ENCODE measurements around the gene SH2D6.

Gene SH2D6

GRCh38 chr2:85418132-85419008, at the start of gene SH2D6 (continued):
- TF ChIP-seq KLF8 (tag by site-specific recombination; IDR thresholded peaks at IDR 0.05) (peak; percentile 96), ZSCAN5A (tag by site-specific recombination; IDR thresholded peaks at IDR 0.05) (peak; percentile 83; the same call in 1 of the 2 replicates), KLF17 (tag by site-specific recombination; IDR thresholded peaks at IDR 0.05) (no peak; the same call in none of the 2 replicates), YY1 (tag by site-specific recombination; IDR thresholded peaks at IDR 0.05) (peak; percentile 28; the same call in 1 of the 2 replicates), PRDM6 (tag by site-specific recombination; IDR thresholded peaks at IDR 0.05) (no peak), ZNF48 (tag by site-specific recombination; IDR thresholded peaks at IDR 0.05) (no peak), ZNF585B (tag by site-specific recombination; IDR thresholded peaks at IDR 0.05) (no peak), ZFP69B (tag by site-specific recombination; IDR thresholded peaks at IDR 0.05) (peak; percentile 72), SP2 (tag by site-specific recombination; IDR thresholded peaks at IDR 0.05) (peak; percentile 57), ZNF248 (tag by site-specific recombination; IDR thresholded peaks at IDR 0.05) (no peak), BCL11A (tag by site-specific recombination; IDR thresholded peaks at IDR 0.05; ENCODE audit: low read depth) (no peak), ZNF549 (tag by site-specific recombination; IDR thresholded peaks at IDR 0.05) (no peak), ZNF776 (tag by site-specific recombination; IDR thresholded peaks at IDR 0.05; ENCODE audit: borderline replicate concordance) (no peak), ZXDB (tag by site-specific recombination; IDR thresholded peaks at IDR 0.05) (peak; percentile 65; the same call in 1 of the 2 replicates), GLI4 (tag by site-specific recombination; IDR thresholded peaks at IDR 0.05) (no peak), ZNF473 (tag by site-specific recombination; IDR thresholded peaks at IDR 0.05) (no peak), ZNF175 (tag by site-specific recombination; IDR thresholded peaks at IDR 0.05) (no peak), ZNF114 (tag by site-specific recombination; IDR thresholded peaks at IDR 0.05) (no peak), OSR2 (tag by site-specific recombination; IDR thresholded peaks at IDR 0.05) (peak; percentile 22; the same call in 1 of the 2 replicates), ZNF621 (tag by site-specific recombination; IDR thresholded peaks at IDR 0.05) (no peak), ZNF571 (tag by site-specific recombination; IDR thresholded peaks at IDR 0.05) (no peak), ZNF138 (tag by site-specific recombination; IDR thresholded peaks at IDR 0.05; ENCODE audit: borderline replicate concordance) (no peak), GLIS2 (tag by site-specific recombination; IDR thresholded peaks at IDR 0.05) (peak; percentile 69), ZNF529 (tag by site-specific recombination; IDR thresholded peaks at IDR 0.05; ENCODE audit: insufficient replicate concordance) (no peak), ZNF521 (tag by site-specific recombination; IDR thresholded peaks at IDR 0.05) (no peak), ZEB2 (tag by site-specific recombination; IDR thresholded peaks at IDR 0.05) (peak; percentile 60; the same call in 1 of the 2 replicates), KLF7 (tag by site-specific recombination; IDR thresholded peaks at IDR 0.05; ENCODE audit: borderline replicate concordance) (peak; percentile 89; the same call in 1 of the 2 replicates), ZNF701 (tag by site-specific recombination; IDR thresholded peaks at IDR 0.05) (no peak), PRDM1 (tag by site-specific recombination; IDR thresholded peaks at IDR 0.05) (no peak), ZNF423 (tag by site-specific recombination; IDR thresholded peaks at IDR 0.05) (0 out of 2 replicates have a peak, but pooled peaks have one; percentile 16), ZNF558 (tag by site-specific recombination; IDR thresholded peaks at IDR 0.05) (no peak), ZNF518A (tag by site-specific recombination; conservative IDR thresholded peaks at IDR 0.05; ENCODE audit: low read depth) (no peak), ZNF2 (tag by site-specific recombination; IDR thresholded peaks at IDR 0.05) (peak; percentile 43; the same call in 1 of the 2 replicates)

Data from HEK293 (cell line).